GM18873 (cell line): Measurements from ENCODE around the gene ZNF552.

Experiments used
- ATAC-seq: cut with Tn5 transposase; IDR thresholded peaks from one replicate; pipeline ENCODE4 v1.9.1; 2021; ENCODE audit warnings: mild to moderate bottlenecking, moderate library complexity, moderate number of reproducible peaks; ENCODE audit not compliant: unreplicated experiment, low FRiP score

Gene ZNF552

DNA sequence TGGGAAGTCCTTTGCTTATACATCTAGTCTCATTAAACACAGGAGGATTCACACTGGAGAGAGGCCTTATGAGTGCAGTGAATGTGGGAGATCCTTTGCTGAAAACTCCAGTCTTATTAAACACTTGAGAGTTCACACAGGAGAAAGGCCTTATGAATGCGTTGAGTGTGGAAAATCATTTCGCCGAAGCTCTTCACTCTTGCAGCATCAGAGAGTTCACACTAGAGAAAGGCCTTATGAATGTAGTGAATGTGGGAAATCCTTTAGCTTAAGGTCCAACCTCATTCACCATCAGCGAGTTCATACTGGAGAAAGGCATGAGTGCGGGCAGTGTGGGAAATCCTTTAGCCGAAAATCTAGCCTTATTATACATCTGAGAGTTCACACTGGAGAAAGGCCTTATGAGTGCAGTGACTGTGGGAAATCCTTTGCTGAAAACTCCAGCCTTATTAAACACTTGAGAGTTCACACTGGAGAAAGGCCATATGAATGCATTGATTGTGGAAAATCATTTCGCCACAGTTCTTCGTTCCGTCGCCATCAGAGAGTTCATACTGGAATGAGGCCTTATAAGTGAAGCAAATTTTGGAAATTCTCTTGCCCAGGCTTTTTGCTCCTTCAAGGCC lies 35.4 kb downstream of the ZNF552 start:
- ATAC-seq, result no peak

DNA sequence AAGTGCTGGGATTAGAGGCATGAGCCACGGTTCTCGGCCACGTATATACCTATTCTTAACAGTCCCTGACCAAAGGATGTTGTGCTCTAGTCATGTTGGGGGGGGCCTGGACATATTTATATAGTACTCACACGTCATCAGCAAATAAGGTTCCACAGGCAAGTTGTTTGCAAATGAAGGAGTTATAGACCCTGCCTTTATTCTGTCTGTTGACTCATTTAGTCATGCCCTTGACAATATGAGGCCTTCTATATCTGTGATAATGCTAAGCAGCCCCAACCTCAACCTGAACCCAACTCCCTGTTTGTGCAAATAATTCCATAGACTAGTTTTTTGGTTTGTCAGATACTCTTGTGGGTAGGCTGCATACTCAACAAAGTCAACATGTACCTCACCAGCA lies 36.4 kb downstream of the ZNF552 start:
- ATAC-seq, result no peak

DNA sequence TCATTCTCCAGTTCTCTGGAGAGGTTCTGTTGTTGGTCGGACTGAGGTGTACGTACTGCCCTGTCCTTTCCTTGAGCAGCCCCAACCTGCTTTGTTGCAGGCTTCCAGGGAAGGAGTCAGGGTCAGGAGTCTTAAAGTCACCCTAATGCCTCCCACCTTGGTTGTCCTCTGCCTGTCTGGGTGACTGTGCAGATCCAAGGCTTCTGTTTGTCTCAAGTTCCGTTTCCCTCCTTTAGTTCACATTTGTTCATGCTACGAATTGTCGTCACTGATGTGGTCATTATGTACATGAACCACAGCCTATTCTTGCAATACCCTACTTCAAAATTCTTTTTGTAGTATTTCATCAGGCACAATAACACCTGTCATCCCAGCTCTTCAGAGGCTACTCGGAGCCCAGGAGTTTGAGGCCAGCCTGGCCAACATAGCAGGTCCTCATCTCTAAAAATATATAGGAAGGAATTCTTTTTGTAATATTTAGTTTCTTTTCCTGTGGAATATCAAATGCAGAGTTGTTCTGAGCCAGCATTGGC lies 37.9 kb downstream of the ZNF552 start:
- ATAC-seq, result no peak

DNA sequence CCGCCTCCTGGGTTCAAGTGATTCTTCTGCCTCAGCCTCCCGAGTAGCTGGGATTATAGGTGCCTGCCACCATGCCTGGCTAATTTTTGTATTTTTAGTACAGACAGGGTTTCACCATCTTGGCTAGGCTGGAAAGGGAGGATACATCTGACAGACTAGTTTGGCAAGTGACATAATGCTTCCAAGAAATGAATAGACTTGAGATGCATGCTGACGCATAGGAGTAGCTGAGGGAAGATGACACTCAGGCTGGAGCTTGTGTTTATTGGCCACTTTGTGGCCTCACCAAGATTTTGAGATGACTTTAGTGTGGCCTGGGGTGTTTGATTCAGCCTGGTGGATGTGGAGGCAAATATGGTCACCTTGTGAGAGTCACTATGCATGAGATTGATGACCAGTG lies 41.2 kb downstream of the ZNF552 start:
- ATAC-seq, result no peak

DNA sequence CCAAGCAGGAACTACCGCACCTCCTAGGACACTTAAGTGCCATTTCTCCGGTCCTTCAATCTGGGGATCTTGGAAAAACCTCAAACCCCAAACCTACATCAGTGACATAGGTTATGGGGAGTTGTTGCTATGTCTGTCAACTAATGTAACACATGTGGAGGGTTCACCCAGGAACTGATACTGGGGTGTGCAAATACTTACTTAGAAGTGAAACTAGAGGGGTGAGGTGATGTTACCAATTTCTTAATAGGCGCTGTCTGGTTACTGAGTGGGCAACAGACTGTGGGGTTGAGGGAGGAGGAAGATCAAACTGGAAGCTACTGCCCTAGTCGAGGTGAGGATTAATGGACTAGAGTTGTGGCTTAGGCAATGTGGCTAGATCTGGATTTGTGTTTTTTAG lies 43.3 kb downstream of the ZNF552 start:
- ATAC-seq, result no peak

DNA sequence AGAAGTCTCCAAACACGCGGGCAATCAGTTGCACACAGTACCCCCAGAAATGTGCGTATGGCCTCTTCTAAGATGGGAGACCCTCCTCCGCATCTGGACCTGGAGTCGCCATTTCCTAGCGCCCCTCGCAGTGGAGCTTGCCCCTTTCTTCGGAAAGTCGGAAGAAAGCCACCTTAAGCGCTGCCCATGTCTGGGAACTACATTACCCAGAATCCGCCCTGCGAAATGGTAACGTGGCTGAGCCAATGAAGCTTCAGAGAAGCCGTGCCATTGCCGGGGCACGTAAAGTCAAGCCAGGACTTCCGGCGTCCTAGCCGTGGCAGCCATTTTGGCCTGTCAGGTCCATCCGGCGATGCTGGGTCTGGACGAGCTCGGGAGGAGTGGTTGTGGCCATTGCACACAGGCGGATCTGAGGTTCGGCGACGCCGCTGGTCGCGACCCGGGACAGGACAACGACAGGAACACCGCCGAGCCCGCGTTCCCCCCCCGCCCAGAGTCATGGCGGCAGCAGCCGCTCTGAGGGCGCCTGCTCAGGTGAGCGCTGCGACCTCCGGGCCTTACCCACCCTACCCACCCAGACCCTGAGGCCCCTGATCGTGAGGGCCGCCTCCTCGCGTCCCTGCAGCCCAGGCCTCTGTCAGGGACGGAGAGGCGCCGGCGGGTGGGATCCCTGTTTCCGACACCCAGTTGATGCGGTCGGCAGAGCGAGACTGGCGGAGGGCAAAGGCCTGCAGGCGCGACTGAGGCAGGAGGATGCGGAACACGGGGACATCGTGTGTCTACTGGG lies 45.2 kb downstream of the ZNF552 start, which contains the start of gene ZNF586:
Gene ZNF586 (plus strand): TSS at position 332 of the 787 bp plus-strand sequence. CDS start 167 bp downstream, at position 499.
- peak; percentile 99 for ATAC-seq

DNA sequence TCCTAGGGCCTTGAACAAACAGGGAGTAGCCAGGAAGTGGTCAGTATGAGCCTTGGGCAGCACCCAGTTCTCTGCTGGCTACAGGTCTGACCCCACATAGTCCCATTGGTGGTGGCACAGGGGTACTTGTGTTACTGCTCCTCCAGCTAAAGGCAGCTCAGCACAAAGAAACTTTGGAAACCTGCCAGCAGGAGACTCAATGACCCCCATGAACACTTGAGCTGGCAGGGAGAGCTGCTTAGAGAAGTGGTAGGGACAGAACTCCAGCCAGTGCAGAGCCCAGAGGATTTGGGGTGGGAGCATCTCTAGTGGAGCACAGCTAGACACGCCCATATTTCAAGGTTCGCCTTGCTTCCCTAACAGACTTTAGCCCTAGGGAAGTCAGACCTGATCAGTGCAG lies 55.6 kb downstream of the ZNF552 start:
- no peak for ATAC-seq

GRCh38 chr19:57757941-57758340 lies 56.8 kb downstream of the ZNF552 start:
- ATAC-seq, result no peak
